IMR-90 (cell line): Measurements from ENCODE around the gene ELFN2.

ENCODE experiments used
- MAFK ChIP-seq: IDR thresholded peaks from 2 replicates; pipeline ENCODE4 v1.6.1; 2012; ENCODE audit warnings: low read depth, low read length, improper control_type of control experiment
- MAZ ChIP-seq: IDR thresholded peaks from 2 replicates; pipeline ENCODE4 v1.6.1; 2012; ENCODE audit warnings: low read depth, mild to moderate bottlenecking, low read length, improper control_type of control experiment, moderate library complexity, borderline replicate concordance
- TF ChIP-seq, protein P1 (sequence below): conservative IDR thresholded peaks from 2 replicates; pipeline ENCODE4 v1.5.1; 2012; ENCODE audit warnings: mild to moderate bottlenecking, low read depth, low read length, improper control_type of control experiment
- TF ChIP-seq, protein P2 (sequence below): fragments of 150-350 bp; IDR thresholded peaks from 2 replicates; pipeline ENCODE4 v1.6.1; 2017; ENCODE audit warnings: mild to moderate bottlenecking, antibody characterized with exemption, low read length, low read depth

DNA sequence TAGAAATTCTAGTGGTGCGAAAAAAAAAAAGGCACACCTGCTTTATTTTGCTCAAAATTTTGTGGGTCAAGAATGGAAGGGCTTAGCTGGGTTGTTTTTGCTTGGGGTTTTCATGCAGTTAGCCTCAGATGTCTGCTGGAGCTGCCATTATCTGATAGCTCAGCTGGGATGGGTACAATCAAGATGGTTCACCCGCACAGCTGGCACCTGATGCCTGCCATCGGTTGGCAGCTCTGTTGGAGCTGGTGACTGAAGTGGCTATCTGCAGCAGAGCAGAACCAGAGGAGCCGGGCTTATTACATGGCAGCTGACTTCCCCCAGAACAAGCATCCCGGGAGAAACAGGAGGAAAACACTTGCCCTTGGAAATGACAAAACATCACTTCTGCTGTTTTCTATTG, 12.1 kb upstream of the ELFN2 start:
- TF ChIP-seq MAZ: no peak
- TF ChIP-seq, protein P1, sequence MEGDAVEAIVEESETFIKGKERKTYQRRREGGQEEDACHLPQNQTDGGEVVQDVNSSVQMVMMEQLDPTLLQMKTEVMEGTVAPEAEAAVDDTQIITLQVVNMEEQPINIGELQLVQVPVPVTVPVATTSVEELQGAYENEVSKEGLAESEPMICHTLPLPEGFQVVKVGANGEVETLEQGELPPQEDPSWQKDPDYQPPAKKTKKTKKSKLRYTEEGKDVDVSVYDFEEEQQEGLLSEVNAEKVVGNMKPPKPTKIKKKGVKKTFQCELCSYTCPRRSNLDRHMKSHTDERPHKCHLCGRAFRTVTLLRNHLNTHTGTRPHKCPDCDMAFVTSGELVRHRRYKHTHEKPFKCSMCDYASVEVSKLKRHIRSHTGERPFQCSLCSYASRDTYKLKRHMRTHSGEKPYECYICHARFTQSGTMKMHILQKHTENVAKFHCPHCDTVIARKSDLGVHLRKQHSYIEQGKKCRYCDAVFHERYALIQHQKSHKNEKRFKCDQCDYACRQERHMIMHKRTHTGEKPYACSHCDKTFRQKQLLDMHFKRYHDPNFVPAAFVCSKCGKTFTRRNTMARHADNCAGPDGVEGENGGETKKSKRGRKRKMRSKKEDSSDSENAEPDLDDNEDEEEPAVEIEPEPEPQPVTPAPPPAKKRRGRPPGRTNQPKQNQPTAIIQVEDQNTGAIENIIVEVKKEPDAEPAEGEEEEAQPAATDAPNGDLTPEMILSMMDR: no peak
- TF ChIP-seq, protein P2, sequence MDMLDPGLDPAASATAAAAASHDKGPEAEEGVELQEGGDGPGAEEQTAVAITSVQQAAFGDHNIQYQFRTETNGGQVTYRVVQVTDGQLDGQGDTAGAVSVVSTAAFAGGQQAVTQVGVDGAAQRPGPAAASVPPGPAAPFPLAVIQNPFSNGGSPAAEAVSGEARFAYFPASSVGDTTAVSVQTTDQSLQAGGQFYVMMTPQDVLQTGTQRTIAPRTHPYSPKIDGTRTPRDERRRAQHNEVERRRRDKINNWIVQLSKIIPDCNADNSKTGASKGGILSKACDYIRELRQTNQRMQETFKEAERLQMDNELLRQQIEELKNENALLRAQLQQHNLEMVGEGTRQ: no peak
- TF ChIP-seq MAFK: no peak
